Activated T-cell treated with anti-CD3 and anti-CD28 coated beads for 48 hours (primary cell): ENCODE results near the gene CRTAC1.

Experiments
- DNase-seq: peaks from one replicate; pipeline ENCODE4 v3.0.0-alpha.2; 2020; ENCODE audit warnings: low read depth

The CRTAC1 gene, protein sequence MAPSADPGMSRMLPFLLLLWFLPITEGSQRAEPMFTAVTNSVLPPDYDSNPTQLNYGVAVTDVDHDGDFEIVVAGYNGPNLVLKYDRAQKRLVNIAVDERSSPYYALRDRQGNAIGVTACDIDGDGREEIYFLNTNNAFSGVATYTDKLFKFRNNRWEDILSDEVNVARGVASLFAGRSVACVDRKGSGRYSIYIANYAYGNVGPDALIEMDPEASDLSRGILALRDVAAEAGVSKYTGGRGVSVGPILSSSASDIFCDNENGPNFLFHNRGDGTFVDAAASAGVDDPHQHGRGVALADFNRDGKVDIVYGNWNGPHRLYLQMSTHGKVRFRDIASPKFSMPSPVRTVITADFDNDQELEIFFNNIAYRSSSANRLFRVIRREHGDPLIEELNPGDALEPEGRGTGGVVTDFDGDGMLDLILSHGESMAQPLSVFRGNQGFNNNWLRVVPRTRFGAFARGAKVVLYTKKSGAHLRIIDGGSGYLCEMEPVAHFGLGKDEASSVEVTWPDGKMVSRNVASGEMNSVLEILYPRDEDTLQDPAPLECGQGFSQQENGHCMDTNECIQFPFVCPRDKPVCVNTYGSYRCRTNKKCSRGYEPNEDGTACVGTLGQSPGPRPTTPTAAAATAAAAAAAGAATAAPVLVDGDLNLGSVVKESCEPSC

DNA sequence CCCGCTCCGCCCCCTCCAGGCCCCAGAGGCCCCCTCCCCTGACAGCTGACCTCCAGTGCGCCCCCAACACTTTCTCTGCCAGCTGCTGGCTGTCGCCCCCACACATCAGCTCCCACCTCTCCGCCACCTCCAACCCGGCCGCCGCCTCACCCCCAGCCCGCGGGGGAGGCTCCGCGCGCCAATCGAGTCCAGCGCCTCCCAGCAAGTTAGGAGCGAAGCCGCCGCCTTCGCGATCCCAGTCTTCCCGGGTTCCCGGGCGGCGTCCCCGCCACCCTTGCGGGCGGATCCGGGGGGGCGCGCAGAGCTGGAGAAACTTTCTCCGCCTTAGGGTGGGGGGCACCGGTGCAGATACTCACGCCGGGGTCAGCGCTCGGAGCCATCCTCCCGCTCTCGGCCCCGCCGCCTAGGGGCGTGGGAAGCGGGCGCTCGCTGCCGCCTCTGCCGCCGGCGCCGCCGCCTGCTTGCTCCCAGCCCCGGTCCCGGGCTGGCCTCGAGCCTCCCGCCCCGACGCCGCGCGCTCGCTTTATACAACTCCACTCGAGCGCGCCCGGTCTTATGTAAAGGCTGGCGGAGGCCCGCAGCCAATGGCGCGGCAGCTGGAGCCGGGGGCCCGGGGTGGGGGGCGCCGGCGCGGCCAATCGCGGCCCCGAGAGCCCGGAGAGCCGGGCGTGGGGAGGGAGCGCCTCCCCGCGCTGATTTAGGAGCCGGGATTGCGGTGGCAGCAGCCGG, at the start of gene CRTAC1:
TSS of gene CRTAC1 (minus strand) at position 529 of the 729 bp plus-strand sequence. CDS start at position 380, 149 bp downstream.
- DNase-seq = peak; percentile 8

DNA sequence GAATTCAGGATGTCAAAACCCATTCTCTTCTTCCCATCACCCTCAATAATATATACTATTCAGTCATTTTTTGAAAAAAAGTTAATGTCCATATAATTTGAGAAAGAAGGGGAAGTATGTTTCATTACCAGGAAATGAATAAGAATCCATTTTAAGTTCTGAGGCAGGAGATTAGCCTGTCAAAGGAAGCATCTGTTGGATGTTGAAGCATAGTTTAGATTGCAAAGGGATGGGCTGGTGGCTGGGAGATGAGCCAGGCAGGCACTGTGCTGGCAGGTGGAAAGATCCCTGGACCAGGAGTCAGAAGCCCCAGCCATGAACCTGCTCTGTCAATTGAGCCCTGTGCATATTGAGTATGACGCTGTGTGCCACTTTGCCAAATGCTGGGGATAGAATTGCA, 48.4 kb upstream of the CRTAC1 start:
- no peak for DNase-seq

DNA sequence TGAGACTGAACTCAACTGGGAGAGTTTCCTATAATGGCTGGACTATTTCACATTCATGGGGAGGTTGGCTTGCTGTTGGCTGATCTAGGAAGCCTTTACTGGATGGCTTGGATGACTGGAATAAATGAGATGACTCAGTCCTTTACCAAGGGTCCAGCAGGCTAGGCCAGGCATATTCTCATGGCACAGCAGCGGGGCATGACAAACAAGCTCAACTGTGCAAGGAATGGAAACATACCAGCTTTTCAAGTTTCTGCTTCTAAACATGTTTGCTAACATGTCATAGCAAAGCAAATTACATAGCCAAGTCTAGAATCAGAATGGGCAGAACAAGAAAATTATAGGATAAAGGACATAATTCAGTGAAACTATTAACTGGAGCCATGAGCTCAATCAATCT, 46.8 kb upstream of the CRTAC1 start:
- no peak for DNase-seq

DNA sequence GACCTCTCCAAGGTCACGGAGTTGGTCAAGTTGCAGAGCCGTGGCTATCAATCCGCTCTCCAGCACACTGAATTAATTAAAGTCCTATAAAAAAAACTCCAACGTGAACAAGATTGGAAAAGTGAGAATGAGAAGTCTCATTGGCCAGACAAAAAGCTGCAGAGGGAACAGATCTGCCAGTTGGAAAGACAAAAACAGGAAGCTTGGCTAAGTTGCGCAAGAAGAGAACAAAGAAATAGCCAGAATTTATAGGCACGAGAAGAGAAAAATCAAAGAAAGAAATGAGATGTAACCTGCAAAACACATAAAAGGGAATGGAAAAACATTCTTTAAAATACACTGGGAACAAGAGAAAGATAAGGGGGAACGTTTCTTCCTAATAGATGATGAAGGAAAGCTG, 45.7 kb upstream of the CRTAC1 start:
- no peak for DNase-seq

DNA sequence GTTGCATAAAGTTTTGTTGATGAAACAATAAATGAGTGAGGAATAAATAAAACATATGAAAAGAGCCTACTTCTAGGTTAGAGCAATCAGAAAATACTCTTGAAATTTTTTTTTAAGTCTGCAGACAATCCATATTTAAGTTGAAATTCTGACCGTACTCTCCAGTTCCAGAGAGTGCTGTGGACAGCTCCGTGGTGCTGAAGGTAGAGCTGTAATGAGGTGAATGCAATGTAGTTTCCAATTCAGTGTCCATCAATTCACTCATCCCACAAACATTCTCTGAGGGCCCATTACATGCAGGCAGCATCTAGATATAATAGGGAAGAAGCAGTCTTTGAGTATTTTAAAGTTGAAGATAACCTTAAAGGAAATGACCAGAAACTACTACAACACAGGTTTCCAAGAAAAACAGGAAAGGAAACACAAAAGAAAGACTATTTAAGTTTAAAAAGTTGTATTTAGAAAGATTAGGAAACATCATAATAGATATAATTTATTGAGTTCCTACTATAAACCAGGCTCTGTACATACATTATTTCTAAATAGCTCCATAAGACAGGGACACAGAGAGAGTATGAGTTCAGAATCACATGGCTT, 44.0 kb upstream of the CRTAC1 start:
- DNase-seq = no peak

DNA sequence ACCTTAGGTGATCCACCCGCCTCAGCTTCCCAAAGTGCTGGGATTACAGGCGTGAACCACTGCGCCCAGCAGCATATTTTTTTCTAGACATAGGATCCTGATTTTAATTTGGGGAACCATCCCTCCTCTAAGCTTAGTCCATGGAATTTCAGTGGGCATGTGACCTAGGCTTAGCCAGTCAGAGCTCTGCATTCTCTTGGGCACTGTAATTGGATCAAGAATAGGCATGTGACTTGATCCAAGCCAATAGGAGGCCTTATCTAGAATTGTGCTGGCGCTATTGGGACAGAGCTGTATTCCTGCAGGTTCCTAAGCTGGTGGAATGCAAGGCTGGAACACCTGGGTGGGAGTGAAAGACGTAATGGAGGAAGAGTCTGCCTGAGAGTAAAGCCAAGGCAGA, 36.7 kb upstream of the CRTAC1 start:
- DNase-seq = no peak

DNA sequence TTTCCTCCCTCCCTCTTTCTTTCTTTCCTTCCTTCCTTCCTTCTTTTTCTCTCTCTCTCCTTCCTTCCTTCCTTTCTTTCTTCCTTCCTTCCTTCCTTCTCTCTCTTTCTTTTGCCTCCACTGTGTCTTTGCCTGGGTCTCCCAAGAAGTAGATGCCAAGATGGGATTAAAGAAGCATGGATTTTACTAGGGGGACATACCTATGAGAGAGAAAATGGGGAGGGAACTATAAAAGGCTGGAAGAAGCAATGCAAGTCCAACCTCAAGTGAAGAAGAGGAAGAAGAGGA, 33.3 kb upstream of the CRTAC1 start:
- DNase-seq = no peak

DNA sequence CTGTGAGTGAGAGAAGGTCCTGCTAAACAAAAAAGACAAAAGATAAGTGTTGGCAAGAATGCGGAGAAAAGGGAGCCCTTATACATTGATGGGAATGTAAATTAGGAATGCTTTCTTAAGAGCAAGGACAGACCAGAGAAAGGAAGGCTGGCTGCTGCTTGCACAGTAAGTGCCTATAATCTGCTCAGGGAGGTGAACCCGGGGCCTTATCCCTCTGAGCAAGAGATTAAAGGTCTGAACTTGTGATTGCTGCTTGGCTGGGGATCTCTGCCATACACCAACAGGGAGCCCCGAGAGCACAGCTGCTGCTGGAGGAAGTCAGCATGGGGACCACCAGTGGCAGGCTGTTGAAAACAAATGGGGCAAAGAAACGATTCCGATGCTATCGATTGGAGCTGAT, 32.0 kb upstream of the CRTAC1 start:
- DNase-seq = no peak

DNA sequence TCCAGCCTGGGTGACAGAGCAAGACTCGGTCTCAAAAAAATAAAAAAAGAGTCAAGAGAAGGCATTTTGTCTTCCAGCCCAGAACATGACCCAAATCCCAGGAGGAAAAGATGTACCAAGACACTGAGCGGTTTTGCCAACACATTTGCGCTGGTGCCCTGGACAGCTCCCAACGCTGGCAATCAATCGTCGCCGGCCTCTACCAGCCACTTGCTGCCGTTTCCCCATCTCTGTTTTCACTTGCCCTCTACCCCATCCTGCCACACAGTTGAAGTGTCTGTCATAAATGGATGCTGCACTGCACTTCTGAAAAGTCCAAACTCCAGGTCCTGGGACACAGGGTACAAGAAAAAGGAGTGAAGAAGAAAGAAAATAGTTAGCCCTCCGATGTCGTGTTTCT, 29.7 kb upstream of the CRTAC1 start:
- DNase-seq = no peak

DNA sequence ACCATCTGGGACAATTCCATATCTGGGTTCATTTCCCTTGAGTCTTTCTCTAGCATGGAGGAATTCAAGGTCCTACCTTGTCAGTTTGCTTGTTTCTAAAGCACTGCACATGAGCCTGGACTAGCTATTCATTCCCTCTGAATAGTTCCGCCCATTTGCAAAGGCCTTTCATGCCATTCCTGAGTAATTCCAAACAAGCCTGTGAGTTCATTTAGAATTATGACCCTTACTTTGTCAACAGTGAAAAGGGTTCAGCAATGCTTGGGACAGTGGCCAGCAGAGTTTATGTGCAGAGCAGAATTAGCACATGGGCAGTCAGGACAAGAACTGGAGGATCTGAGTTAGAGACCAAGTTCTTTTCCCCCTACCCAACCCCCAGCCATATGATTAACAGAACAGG, 27.9 kb upstream of the CRTAC1 start:
- no peak for DNase-seq

DNA sequence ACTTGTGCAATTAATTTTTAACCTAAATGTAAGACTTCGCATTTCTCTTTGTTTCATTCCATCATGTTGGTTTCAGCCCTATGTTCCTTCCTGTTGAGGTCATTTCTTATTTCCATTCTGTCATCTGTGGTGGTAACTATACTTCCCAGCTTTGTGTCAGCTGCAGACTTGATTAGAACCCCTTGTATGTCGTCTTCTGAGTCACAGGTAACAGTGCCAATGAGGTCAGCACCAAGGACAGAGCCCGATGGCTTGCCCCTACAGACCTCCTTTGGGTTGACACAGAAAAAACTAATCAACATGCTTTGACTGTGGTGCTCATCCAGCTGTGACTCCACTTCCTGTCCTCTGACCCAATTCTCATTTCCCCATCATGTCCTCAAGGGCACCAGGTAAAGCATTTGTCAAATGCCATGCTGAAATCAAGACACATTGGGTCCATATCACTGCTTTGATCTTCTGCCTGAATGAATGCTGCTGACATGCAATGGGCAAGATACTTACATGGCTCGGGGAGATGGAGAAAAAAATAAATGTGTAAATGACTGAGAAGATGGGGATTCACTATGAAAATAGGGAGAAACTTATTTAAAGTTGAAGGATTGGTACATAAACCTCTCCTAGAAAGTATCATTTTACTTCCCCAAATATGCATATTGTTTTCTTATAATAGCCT, 25.6 kb upstream of the CRTAC1 start:
- peak; percentile 12 for DNase-seq

DNA sequence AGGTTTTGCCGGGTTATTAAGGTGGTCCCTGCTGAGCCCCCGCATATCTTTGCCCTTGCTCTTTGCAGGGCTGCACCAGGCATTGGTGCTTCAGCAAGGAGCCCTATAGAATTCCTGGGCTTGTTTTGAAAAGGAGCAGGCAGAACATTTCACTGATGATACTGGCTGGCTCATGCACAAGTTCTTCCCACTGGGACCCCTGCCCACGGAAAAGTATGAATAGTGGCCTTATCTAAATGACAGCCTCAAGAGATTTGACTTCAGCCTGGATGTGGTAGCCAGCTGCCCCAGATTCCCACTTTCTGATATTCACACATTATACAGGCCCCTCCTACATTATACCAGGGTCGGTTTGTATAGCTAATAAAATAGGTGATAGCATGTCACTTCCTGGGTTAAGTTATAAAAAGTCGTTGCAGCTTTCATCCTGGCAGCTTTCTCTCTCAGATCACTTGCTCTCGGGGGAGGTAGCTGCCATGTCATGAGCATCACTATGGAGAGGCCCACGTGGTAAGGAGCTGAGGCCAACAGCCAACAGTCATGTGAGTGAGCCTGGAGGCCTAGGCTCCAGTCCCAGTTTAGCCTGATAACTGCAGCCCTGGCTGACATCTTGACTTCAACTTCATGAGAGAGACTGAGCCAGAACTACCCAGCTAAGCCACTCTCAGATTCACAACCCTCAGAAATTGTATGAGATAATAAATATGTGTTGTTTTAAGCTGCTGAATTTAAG, 16.8 kb upstream of the CRTAC1 start:
- DNase-seq = no peak

DNA sequence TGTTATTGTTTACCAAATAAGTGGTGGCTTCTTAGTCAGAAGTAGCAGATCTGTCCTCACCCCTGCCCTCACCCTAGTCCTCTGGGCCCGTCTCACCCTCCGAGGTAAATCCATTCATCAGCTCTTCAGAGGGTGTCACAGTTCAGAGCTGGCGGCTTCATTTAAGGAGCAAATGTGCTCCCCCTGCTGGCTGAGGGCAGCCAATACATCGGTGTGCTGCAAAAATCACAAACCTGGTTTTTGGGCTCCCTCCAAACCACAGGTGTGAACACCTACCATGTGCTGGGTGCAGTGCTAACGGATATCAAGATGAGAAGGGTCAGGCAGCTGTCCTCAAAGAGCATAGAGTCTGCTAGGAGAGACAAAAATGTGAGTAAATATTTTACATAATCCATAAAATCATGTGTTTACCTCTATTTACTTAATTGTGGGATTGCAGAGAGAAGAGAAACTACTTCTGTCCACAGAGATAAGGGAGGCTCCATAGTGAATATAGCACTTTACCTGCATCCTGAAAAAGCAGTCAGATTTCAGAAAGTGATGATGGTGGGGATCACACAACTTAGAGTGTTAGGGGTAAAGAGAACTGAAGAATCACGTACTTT, 15.5 kb upstream of the CRTAC1 start:
- peak; percentile 48 for DNase-seq

DNA sequence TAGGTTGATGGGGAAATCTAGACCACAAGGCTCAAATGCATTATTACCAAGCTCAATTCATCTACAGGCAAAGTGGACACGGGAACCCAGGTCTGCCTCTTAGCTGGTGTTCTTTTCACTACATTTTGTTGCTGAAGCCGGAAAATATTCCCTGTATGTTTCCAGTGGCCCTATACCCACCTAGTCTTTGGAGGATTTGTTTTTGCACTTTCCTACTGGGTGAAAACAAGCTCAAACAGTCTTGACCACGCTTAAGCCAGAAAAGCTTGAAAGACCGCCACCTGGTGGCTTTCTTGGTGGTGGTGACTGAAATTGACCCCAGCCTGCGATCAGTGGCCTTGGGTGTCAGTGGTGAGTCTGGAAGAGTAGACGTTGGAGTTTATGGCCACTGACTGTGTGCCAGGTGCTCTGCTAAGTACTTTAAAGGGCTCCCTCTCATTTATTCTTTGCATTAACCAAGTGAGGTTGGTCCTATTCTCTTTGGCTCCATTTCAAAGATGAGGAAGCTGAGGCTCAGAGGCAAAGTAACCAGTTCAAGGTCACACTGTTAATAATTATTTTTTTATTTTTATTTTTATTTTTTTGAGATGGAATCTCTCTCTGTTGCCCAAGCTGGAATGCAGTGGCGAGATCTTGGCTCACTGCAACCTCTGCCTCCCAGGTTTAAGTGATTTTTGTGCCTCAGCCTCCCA, 11.1 kb upstream of the CRTAC1 start:
- peak; percentile 35 for DNase-seq

DNA sequence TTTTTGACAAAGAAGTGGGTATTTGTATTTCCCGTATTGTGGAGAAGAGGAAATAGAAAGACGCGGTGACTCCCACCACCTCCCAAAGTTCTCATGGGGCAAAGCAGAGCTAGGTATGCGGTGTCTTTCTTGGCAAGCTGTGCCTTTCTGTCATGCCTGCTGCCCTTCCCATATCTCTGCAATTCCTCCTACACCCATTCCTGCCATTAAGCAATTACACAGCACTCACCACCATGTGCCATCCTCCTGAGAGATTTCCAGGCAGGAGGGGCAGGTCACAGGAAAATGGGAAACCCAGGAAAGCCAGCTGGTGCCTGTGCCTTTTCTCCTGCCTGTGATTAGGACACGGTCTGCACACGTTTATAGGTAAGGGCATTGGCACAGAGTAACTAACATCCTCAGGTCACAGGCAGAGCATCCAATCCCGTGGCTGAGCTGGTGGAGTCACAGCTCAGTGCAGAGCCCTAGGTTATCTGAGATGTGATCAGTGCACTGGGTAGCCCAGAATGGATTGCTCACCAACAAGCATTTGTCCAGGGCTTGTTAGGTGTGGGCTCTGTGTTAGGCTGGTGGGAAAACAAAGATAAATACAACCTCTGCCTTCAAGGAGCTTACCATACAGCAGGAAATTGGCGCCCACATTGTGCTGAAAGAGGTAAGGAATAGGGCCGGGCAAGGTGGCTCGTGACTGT, 9.4 kb upstream of the CRTAC1 start:
- no peak for DNase-seq

DNA sequence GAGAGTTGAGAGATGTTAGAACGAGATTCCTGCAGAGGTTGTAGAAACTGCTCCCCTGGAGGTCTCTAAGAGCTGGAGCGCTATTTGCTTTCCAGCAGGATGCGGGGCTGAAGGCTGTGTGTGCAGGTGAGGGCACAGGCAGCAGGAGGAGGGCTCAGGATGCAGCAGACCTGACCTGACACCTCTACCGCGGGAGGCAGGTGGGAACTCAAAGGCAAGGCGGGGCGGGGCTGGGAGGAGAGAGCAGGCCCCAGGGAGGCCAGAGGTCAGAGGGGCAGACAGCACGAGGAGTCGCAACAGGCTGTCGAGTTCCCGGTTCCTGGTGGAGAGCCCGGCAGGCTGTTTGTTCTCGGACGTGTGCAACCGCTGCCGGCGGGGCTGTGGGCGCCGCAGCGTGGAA, 7.9 kb upstream of the CRTAC1 start:
- DNase-seq = no peak

DNA sequence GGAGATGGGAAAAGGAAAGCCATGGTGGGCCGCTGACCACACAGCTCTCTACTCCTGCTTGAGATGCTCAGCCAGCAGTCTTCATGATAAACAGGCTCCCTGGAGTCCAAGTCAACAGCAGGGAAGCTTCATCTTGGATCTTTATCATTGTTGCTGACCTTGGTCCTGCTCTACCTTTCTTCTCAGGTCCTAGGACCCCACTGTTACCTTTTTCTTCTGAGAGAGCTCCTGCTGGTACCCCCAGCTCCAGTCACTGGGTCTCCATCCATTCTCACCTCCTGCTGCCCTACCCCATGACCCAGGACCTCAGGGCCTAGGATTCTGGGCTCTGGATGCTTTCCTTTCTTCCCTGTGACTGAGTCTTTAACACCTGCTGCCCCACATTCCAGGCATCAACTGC, 5.2 kb upstream of the CRTAC1 start:
- no peak for DNase-seq

DNA sequence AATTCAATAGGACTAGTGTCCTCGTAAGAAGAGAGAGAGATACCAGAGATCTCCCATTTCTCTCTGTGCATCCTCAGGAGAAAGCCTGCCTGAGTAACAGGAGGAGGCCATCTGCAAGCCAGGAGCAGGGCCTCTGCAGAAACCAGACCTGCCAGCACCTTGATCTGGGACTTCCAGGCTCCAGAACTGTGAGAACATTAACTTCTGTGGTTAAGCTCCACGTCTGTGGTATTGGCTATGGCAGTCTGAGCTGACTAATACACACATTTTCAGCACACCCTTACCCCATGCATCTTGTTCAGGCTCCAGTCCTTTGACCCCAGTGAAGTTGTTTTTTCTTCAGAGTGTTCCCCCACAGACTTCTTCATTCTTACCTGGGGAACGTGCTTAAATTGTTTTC, 3.1 kb upstream of the CRTAC1 start:
- DNase-seq = no peak

DNA sequence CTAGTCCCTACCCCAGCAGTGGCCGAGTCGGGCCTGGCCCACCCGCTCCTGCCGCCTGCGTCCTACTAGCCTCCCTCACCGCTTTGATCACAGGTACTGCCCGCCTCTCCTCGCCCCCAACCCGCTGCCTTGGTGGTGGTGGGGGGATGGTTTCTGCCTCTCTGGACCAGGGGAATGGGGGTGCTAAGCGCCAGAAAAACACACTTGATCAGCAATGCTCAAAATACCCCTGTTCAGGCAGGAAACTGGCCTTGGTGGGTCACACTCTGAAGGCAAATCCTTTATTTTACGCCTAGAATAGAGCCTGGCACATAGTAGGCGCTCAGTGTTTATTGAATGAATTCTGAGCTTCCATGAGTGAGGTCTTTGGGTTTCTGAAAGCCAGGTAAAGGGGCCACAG, 1.0 kb upstream of the CRTAC1 start:
- DNase-seq = no peak

DNA sequence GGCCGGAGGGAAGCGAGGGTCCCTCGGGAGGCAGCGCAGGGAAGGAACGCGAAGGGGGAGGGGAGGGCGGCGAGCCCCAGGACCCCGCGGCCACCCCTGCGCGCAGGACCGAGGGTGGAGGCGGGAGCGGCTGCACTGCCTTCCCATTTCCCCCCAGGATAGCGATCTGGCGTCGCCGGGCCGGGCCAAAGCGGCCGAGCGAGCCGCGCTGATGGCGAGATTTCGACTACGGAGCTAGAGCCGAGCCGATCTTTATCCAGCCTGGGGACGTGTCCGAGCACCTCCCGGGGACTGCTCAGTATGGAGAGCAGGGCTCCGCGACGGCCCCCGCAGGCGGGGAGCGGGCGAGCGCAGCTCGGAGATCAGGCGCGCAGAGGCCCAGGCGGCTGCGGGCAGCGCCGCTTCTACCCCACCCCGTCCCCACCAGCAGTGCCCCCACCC, 590 bp upstream of the CRTAC1 start:
- DNase-seq = no peak
